Activated naive CD4-positive, alpha-beta T cell (primary cell): Measurements from ENCODE around the gene RRAS.

Experiments
- DNase-seq, 4 experiments: peaks; one replicate each; lab custom pipeline; 2025; lab: John Stamatoyannopoulos, UW

RRAS gene

GRCh38 chr19:49677231-49677900 lies 37.4 kb upstream of the RRAS start, which contains the start of gene PRMT1:
Gene PRMT1 (plus strand): TSS chr19:49677271. CDS start chr19:49677281, 10 bp downstream.
- DNase-seq = peak in 1 of 4 experiments; percentile 61

GRCh38 chr19:49676784-49677230 lies 36.9 kb upstream of the RRAS start:
- DNase-seq = peak; percentile 93 to 99 (median 94)

- peak in 1 of 4 experiments; percentile 61 for DNase-seq
Observed at GRCh38 chr19:49676136-49676783, 36.3 kb upstream of the RRAS start.

- peak; percentile 40 to 70 (median 60) for DNase-seq
Observed at GRCh38 chr19:49672131-49672919, 32.4 kb upstream of the RRAS start.

DNA sequence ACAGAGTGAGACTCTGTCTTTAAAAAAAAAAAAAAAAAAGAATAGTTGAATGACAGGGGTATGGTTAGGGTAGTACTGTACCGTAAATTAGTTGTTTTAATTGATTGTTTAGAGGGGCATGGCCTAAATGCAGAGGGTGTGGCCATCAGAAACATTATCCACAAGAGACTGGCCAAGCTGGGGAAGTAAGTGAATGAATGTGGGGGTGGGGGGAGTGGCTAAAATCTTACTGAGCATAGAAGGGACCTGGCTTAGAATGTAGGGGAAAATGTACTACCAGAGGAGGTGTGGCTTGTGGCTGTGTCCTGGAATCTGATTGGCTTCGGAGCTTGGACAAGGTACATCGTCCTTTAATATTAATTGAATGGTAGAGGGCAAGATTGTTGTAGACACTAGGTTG lies 29.6 kb upstream of the RRAS start:
- DNase-seq = no peak

DNA sequence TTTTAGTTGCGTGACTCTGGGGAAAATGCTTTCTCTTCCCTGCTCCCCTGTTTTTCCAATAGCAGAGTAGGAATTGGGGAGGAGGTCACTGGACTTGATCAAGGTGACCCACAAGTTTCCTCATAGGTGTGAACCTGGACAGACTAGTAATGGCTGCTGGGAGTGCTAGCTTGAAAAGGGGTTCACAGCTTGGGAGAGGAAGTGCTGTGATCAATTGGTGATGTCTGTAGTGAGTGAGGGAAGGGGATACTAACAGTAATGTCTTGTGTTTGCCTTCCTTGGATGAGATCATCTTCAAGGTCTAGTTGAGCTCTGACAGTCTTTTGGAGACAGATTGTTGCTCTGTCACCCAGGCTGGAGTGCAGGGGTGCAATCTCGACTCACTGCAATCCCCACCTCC lies 27.5 kb upstream of the RRAS start:
- no peak for DNase-seq

GRCh38 chr19:49666120-49666444 lies 26.1 kb upstream of the RRAS start:
- no peak for DNase-seq

- DNase-seq = peak; percentile 98 to 99 (median 99)
Observed at GRCh38 chr19:49665351-49666119, 25.6 kb upstream of the RRAS start, which contains the start of the genes BCL2L12 and IRF3. Gene BCL2L12 (plus strand): TSS chr19:49665933. CDS start chr19:49666693, 760 bp downstream. Gene IRF3 (minus strand): TSS chr19:49665857. CDS start chr19:49664838, 1,019 bp downstream.

DNA sequence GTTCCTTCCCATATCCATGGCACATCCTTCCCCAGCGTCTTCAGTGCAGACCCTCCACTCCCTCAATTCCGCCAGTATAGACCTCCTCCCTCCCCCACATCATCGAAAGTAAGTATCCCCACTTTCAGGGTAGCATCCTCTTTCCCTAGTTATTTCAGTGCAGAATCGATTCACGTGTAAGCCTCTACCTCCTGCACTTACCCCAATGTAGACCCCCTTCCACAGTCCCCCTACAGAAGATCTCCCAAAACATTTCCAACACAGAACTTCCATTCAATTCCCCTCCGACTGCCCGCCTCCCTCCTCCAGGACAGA lies 25.1 kb upstream of the RRAS start:
- no peak for DNase-seq

DNA sequence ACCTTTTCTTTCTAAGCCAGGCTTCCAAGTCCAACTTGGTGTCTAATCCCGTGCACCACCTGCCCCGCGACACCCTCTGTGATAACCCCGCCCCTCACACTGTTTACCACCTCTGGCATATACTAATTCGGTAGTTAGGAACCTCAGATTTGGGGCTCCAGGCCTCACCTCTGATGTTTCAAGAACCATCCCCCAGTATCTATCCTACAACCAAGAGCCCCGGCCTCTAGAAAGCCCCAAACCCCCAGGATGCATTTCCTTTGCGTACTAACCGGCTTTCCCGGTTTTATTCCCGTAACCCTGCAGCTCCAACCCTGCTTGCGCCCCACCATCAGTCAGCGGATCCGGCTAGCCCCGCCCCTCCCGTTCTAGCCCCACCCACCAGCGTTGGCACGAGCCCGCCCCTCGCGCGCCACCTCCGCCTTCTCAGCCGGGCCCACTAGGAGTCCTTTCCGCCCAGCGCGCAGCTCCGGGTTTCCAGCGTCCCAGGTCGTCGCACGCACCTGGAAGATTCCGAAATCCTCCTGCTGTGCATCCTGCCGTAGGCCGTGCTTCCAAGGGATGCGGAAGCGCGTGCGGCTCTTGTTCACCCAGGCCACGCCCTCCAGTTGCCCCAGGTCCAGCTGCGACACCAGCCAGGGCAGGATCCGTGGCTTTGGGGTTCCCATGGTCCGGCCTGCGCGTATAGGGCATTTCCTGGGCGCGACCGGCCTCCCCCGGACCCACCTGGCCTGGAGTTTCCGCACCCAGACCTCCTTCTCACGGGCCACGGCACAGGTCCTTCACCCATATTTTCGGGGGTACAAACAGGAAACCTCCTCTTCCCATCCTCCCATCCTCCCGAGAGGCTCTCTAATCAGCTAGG lies 24.5 kb upstream of the RRAS start:
- DNase-seq = peak; percentile 70 to 93 (median 84)

- no peak for DNase-seq
Observed at GRCh38 chr19:49663224-49663623, 23.3 kb upstream of the RRAS start.

DNA sequence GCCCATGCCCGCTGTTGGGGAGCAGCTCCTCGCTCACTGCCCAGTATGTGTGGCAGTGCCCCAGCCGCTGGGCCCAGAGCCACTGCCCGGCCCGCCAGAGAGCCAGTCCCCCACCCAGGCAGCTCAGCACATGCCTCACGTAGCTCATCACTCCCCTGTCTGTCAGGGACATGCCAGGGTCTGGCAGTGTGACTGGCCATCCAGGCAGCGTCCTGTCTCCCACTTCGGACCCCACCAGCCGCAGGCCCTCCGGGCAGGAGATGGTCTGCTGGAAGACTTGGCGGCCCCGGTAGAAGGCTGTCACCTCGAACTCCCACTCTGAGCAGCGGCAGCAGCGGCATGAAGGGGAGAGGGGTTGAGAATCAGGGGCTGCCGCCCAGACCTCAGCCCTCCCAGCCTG lies 22.1 kb upstream of the RRAS start:
- no peak for DNase-seq

GRCh38 chr19:49660338-49660961 lies 20.5 kb upstream of the RRAS start:
- no peak for DNase-seq

GRCh38 chr19:49658566-49659442 lies 18.9 kb upstream of the RRAS start:
- DNase-seq = no peak

- DNase-seq = no peak
Observed at GRCh38 chr19:49658139-49658517, 18.2 kb upstream of the RRAS start.

- no peak for DNase-seq
Observed at GRCh38 chr19:49657493-49658138, 17.7 kb upstream of the RRAS start.

- DNase-seq = no peak
Observed at GRCh38 chr19:49656456-49657109, 16.6 kb upstream of the RRAS start.
